SK-N-MC (cell line): ENCODE measurements around the gene PKIB.

ENCODE experiments used
- DNase-seq: peaks from one replicate; pipeline ENCODE4 v3.0.0-alpha.2; 2011; ENCODE audit warnings: low read depth, low spot score
- H3K27ac ChIP-seq: fragments of 200-600 bp; sonication (generic); 2 replicates; pipeline ENCODE4 v1.5.1; 2016; ENCODE audit warnings: mixed run types
- H3K36me3 ChIP-seq: fragments of 200-600 bp; sonication (generic); 2 replicates; pipeline ENCODE4 v1.6.1; 2017; ENCODE audit warnings: antibody characterized with exemption, low read length, mixed read lengths; ENCODE audit not compliant: insufficient read depth
- H3K4me3 ChIP-seq: fragments of 200-600 bp; sonication (generic); 2 replicates; pipeline ENCODE4 v1.5.1; 2016
- H3K9ac ChIP-seq: fragments of 200-600 bp; sonication (generic); 2 replicates; pipeline ENCODE4 v1.8.0; 2017; ENCODE audit warnings: mixed run types, mixed read lengths; ENCODE audit not compliant: insufficient read length
- H3K9me3 ChIP-seq: fragments of 200-600 bp; sonication (generic); 2 replicates; pipeline ENCODE4 v1.6.1; 2017; ENCODE audit warnings: low read depth, mild to moderate bottlenecking, antibody characterized with exemption, low read length, moderate library complexity, mixed read lengths
- EZH2 ChIP-seq: fragments of 200-600 bp; sonication (generic); IDR thresholded peaks from one replicate; pipeline ENCODE4 v1.6.1; 2017; ENCODE audit warnings: antibody characterized with exemption
- FOXP2 ChIP-seq: optimal IDR thresholded peaks from 2 replicates; pipeline ENCODE3; 2011; ENCODE audit warnings: mild to moderate bottlenecking, moderate library complexity; ENCODE audit not compliant: insufficient read depth; ENCODE audit errors: extremely low read length, control extremely low read depth
- POLR2AphosphoS5 ChIP-seq: IDR thresholded peaks from 2 replicates; pipeline ENCODE4 v1.6.1; 2012; ENCODE audit warnings: mild to moderate bottlenecking, low read depth, low read length, borderline replicate concordance

PKIB gene

DNA sequence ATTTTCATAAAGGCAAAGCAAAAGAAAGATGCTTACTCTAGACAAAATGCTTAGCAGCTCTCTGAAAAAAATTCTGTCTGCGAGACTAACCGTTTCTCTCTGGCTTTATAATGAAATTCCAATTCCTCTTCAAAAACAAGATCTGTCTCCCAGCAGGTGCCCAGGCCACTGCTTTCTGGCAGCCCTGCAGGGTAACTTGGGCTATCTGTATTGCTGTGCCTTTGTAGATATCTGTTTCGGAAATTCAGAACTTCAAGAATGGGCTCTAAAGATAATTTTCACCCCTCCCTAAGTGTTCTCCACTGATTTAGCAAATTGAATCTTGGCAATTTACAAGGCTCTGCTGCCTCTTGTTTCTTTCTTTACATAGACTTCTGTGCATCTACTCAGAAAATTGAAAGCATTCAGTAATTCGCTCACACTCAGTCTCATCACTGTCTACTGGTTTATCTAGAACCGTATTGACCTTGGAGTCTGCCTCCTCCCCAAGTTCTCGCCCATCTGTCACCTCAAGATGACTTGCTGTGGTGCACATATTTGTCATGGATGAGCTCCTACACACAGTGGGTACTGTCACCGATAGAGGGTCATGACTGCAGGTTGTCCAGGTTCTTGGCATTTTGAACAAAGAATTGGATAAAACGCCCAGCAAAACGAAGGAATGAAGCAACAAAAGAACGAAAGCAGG lies 142.9 kb downstream of the PKIB start:
- no peaks in the 10 kb centered on the region for H3K36me3 ChIP-seq
- peak overlapping the region; percentile 33 for H3K4me3 ChIP-seq

DNA sequence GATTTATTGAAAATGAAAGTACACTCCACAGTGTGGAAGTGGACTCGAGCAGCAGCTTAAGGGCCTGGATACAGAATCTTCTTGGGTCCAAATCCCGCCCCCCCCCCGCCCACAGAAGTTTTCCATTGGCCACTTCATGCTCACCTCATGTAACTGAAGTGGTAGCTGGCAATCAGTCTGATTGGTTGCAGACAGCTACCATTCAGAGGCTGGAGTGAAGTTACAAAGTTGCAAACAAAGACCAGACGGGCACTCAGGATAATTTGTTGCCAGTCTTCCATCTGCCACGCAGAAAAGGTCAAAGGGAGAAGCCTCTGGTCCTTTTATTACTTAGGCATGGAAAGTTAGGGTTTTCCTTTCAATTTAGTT lies 143.5 kb downstream of the PKIB start:
- H3K27ac ChIP-seq = no peak overlapping the region; the same call in 1 of the 2 replicates
- H3K9me3 ChIP-seq = 0 out of 2 replicates have a peak, but pooled peaks cover 3% of the 10 kb centered on the region
- TF ChIP-seq FOXP2 = no peak
- TF ChIP-seq POLR2AphosphoS5 = no peak
- no peak for TF ChIP-seq EZH2
- peak overlapping the region; percentile 33; the same call in 1 of the 2 replicates for H3K4me3 ChIP-seq
- no peaks in the 10 kb centered on the region for H3K36me3 ChIP-seq
- DNase-seq = no peak
- H3K9ac ChIP-seq = no peak overlapping the region

More for the DNA sequence above, 142.9 kb downstream of the PKIB start:
- H3K9ac ChIP-seq = no peak overlapping the region
- DNase-seq = no peak
- 0 out of 2 replicates have a peak, but pooled peaks cover 3% of the 10 kb centered on the region for H3K9me3 ChIP-seq
- peak overlapping the region; percentile 55 for H3K27ac ChIP-seq
- peak; percentile 37; the same call in 1 of the 2 replicates for TF ChIP-seq POLR2AphosphoS5
- TF ChIP-seq FOXP2 = no peak
- no peak for TF ChIP-seq EZH2

DNA sequence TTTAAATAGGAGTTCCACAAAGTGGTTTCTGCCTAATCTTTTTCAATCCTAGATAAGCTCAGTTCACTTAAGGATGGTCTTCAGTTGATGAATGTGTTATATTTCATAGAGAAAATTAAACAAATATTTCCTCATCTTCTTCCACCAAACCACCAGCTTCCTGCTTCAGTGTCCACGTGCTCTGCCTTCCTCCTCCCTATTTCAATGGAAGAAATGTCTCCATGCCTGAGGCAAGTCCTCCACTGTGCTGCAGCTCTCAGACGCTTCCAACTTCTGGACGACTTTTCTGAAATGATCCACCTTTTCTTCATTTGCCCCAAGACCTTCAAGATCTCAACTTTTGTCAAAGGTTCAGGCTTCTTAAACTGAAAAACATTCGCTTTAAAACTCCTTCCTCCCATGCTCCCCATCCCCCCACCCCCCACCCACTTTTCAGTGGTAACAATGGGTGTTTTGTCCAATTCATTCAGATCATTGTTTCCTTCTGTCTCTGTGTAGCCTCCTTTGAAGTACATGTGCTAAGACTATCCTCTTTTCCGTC lies 144.1 kb downstream of the PKIB start:
- H3K27ac ChIP-seq = no peak overlapping the region
- TF ChIP-seq EZH2 (no peak), FOXP2 (no peak), POLR2AphosphoS5 (no peak)
- no peaks in the 10 kb centered on the region for H3K36me3 ChIP-seq
- no peak overlapping the region for H3K9ac ChIP-seq
- no peak for DNase-seq
- no peak overlapping the region for H3K4me3 ChIP-seq
- H3K9me3 ChIP-seq = no peaks in the 10 kb centered on the region

DNA sequence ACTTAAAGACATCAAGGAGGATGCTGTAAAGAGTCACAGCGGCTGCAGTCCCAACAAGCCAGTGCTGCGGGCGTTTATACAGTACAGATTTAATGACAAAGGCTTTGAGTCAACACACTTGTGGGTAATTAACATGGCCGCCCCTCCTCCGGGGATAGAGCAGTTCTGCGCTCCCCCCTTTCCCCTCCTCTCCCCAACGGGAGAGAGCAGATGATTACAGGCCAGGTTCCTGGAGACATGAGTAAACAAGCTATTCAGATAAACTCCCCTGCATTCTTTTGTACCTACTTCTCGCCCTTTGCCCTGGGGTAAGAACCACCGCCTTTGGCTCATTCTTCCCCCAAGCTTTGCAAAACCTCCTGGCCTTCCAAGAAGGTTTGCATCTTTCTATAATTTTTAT lies 145.7 kb downstream of the PKIB start:
- no peak for DNase-seq
- Histone ChIP-seq H3K4me3 (no peak overlapping the region), H3K36me3 (no peaks in the 10 kb centered on the region), H3K27ac (no peak overlapping the region), H3K9me3 (no peaks in the 10 kb centered on the region), H3K9ac (no peak overlapping the region)
- TF ChIP-seq POLR2AphosphoS5 = no peak
- TF ChIP-seq FOXP2 = no peak
- no peak for TF ChIP-seq EZH2

DNA sequence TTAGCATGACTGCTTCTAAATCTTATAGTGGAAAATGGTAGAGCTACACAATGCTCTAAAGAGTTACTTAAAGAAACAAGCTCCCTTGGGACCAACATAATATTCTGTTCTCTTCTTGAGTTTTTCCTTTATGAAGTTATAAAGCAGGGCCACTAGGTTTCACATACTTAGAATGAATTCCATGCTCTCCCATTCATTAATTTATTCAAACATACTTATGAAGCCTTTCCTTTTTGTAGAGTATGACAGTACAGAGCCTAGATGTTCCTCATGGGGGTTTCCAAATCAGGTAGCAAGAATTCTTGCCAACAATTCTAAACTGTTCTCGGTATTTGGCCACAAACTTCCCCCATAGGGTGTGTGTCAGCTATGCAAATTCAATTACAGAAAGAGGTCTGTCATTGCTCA lies 148.7 kb downstream of the PKIB start:
- H3K9me3 ChIP-seq = no peaks in the 10 kb centered on the region
- H3K36me3 ChIP-seq = no peaks in the 10 kb centered on the region
- peak overlapping the region; percentile 10; the same call in 1 of the 2 replicates for H3K4me3 ChIP-seq
- DNase-seq = no peak
- TF ChIP-seq POLR2AphosphoS5 = no peak
- no peak for TF ChIP-seq EZH2
- TF ChIP-seq FOXP2 = no peak
- peak overlapping the region; percentile 59; the same call in 1 of the 2 replicates for H3K27ac ChIP-seq
- no peak overlapping the region for H3K9ac ChIP-seq

DNA sequence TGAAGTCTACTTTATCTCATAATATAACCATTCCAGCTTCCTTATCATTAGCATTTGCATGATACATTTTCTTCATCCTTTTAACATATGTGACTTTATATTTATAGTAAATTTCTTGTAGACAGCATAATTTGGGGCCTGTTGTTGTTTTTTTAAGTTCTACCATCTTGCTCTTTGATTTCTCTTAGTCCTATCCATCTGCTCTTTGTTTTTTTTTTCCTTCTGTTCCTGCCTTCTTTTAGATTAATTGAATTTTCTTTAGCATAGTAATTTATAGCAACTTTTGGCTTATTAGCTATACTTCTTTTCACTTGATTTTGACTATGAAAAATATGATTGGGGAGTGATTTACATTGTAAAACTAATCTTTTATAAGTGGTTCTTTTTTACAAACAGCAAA lies 150.1 kb downstream of the PKIB start:
- Histone ChIP-seq H3K27ac (no peak overlapping the region), H3K36me3 (no peaks in the 10 kb centered on the region), H3K9me3 (no peaks in the 10 kb centered on the region), H3K9ac (no peak overlapping the region), H3K4me3 (no peak overlapping the region)
- TF ChIP-seq EZH2 (no peak), POLR2AphosphoS5 (no peak), FOXP2 (no peak)
- DNase-seq = no peak

DNA sequence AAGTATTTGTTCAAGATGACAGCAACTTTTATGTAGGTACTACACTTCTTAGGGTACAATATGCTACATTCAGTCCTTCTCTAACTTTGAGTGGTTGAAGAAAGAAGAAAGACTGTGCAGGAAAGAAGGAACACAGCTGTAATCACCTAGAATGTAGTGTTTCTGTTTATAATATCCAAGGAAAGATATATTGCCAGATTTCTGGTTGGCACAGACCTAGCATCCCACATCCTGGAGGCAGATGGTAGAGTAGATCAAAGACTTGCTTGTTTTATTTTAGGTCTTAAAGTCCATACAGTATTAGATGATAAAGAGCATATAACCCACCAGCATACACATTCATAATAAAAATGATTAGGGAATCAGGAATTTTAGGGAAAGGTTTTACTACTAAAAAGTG lies 156.1 kb downstream of the PKIB start:
- no peak for DNase-seq
- peak overlapping the region; percentile 14; the same call in 1 of the 2 replicates for H3K4me3 ChIP-seq
- no peak overlapping the region for H3K27ac ChIP-seq
- TF ChIP-seq POLR2AphosphoS5 = no peak
- TF ChIP-seq EZH2 = no peak
- no peak for TF ChIP-seq FOXP2
- no peaks in the 10 kb centered on the region for H3K36me3 ChIP-seq
- H3K9me3 ChIP-seq = no peaks in the 10 kb centered on the region
- no peak overlapping the region for H3K9ac ChIP-seq

DNA sequence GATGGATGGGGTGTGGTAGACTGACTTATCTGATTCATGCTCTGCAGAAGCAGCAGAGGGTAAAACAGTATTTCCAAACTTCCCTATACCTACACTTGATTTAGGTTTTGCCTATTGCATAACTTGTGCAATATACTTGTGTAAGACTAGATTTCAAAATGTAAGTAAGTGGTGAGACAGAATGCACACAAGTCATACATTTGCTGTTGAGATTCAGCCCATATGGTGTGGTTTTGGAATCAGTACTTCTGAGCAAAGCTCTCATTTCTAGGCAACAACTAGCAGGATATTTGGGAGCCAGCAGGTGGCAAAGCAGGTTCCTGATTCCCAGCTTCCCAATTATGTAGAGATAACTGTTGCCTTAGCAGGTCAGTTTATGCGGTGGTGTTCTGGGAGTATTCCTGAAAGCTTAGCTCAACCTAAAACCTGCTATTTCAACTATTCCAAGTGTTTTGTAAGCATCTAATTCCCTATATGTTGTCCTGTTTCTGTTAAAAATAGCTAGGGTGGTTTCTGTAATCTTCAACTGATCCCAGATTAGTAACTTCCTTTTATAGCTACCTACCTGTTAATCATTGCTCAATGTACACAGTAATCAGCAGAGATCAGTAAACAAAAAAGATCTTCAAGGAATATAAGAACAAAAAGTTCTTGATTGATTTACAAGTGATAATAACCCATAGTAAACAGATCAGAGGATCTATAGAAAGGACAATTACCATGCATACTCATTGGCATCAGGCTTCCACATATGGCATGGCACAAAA lies 160.8 kb downstream of the PKIB start:
- no peak for TF ChIP-seq EZH2
- TF ChIP-seq FOXP2 = no peak
- TF ChIP-seq POLR2AphosphoS5 = no peak

More for the DNA sequence above, 160.8 kb downstream of the PKIB start:
- Histone ChIP-seq H3K4me3 (no peak overlapping the region), H3K27ac (no peak overlapping the region), H3K36me3 (no peaks in the 10 kb centered on the region), H3K9ac (no peak overlapping the region), H3K9me3 (no peaks in the 10 kb centered on the region)
- DNase-seq = no peak
